ENCODE results near the gene INF2. TPM values are rescaled to one million over a fixed set of nuclear protein-coding genes. Genes with fewer than 3 reads are reported as not detected.

INF2 gene
- total RNA-seq, 2 donors from 2014 or later: 162 to 264 TPM

DNA sequence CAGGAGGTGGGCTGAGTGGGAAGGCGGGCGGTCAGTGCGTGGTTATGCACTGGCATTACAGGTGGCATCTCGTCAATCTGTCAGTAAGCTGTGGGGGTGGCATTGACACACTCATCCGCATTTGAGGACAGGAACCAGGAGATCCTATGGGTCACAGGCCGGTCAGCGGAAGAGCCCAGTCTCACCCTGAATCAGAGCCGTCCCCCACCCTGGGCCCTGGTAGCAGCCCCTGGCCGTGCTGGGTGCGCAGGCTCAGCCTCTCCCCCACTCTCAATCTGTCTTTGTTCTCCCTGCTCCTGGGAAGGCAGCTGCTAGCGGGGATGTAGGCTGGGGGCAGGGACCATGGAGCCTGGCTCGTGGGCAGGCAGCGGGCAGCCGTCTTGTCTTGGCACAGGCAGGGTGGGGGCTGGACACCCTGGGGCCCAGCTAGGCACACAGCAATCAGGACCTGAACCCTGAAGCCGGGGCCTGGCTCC lies 5.1 kb downstream of the INF2 start:
- TF ChIP-seq, protein P1, sequence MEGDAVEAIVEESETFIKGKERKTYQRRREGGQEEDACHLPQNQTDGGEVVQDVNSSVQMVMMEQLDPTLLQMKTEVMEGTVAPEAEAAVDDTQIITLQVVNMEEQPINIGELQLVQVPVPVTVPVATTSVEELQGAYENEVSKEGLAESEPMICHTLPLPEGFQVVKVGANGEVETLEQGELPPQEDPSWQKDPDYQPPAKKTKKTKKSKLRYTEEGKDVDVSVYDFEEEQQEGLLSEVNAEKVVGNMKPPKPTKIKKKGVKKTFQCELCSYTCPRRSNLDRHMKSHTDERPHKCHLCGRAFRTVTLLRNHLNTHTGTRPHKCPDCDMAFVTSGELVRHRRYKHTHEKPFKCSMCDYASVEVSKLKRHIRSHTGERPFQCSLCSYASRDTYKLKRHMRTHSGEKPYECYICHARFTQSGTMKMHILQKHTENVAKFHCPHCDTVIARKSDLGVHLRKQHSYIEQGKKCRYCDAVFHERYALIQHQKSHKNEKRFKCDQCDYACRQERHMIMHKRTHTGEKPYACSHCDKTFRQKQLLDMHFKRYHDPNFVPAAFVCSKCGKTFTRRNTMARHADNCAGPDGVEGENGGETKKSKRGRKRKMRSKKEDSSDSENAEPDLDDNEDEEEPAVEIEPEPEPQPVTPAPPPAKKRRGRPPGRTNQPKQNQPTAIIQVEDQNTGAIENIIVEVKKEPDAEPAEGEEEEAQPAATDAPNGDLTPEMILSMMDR (IDR thresholded peaks at IDR 0.05): no peak
- Histone ChIP-seq H3K9ac (ENCODE audit: low read depth in 2 of 2, low read length in 2 of 2) (peak overlapping the region; percentile 26 to 30), H3K4me1 (peaks cover 15% of the 10 kb centered on the region), H3K27me3 (no peaks in the 10 kb centered on the region), H3K27ac (no peak overlapping the region), H3K36me3 (no peaks in the 10 kb centered on the region), H3K4me3 (no peak overlapping the region), H3K9me3 (no peaks in the 10 kb centered on the region)
- no peak for DNase-seq
- intact Hi-C loops (cut with DNase I): no loop called here

DNA sequence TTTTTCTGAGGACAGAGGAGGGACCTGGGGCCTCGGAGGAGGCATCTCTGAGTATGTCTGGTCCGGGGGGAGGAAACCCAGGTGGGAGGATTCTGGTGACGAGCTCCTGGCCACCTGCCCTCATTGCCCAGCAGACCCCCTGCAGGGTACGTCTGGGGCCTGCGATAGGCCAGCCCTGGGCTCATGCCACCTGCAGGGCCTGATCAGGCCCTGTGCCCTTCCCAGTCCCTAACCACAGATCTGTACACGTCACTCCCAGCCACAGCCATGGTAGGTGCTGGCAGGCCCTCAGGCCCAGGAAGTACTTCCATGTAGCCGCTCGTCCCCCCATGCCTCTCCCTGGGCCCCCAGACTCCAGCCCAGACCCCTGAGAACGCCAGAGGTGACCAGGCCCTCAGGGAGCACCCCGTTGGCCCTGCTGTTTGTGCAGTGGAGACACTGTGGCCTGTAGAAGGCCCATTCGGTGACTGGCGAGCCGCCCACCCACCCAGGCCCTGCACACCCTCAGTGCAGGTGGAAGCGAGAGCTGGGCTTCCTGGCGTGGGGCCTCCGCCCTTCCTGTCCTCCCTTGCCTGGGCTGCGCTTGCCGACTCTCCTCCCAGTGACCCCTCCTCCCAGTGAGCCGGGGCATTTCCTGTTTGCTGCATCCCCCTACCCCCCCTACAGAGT lies 5.7 kb downstream of the INF2 start:
- intact Hi-C loops (cut with DNase I): no loop called here
- no peaks in the 10 kb centered on the region for H3K9me3 ChIP-seq
- peaks cover 15% of the 10 kb centered on the region for H3K4me1 ChIP-seq
- H3K4me3 ChIP-seq: no peak overlapping the region
- H3K27me3 ChIP-seq: no peaks in the 10 kb centered on the region
- no peak for DNase-seq
- peak overlapping the region; percentile 19 to 30 for H3K9ac ChIP-seq (ENCODE audit: low read depth in 2 of 2, low read length in 2 of 2)
- TF ChIP-seq, protein P1 (IDR thresholded peaks at IDR 0.05): no peak
- H3K27ac ChIP-seq: no peak overlapping the region
- no peaks in the 10 kb centered on the region for H3K36me3 ChIP-seq

DNA sequence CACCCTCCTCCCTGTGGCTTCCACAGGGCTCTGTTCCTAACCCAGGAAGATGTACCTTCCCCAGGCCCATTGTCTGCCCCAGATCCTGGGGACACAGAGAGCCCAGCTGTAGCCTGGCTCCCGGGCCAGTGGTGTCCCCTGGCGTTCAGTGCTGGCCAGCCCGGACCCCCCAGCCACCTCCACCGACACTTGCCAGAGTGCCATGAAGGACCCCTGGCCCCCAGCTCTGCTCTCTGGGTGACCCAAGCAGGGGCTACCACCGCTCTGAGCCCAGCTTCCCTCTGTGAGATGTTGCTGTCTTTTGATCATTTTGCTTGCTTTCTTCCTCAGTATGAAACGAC lies 6.2 kb downstream of the INF2 start:
- no peak for DNase-seq
- H3K27me3 ChIP-seq: no peaks in the 10 kb centered on the region
- intact Hi-C loops (cut with DNase I): no loop called here
- peaks cover 13% of the 10 kb centered on the region for H3K4me1 ChIP-seq
- TF ChIP-seq, protein P1 (IDR thresholded peaks at IDR 0.05): no peak
- no peaks in the 10 kb centered on the region for H3K9me3 ChIP-seq
- no peaks in the 10 kb centered on the region for H3K36me3 ChIP-seq
- no peak overlapping the region for H3K4me3 ChIP-seq
- no peak overlapping the region for H3K27ac ChIP-seq
- peak overlapping the region in 1 of 2 donors; percentile 12 for H3K9ac ChIP-seq (ENCODE audit: low read depth in 2 of 2, low read length in 2 of 2)

DNA sequence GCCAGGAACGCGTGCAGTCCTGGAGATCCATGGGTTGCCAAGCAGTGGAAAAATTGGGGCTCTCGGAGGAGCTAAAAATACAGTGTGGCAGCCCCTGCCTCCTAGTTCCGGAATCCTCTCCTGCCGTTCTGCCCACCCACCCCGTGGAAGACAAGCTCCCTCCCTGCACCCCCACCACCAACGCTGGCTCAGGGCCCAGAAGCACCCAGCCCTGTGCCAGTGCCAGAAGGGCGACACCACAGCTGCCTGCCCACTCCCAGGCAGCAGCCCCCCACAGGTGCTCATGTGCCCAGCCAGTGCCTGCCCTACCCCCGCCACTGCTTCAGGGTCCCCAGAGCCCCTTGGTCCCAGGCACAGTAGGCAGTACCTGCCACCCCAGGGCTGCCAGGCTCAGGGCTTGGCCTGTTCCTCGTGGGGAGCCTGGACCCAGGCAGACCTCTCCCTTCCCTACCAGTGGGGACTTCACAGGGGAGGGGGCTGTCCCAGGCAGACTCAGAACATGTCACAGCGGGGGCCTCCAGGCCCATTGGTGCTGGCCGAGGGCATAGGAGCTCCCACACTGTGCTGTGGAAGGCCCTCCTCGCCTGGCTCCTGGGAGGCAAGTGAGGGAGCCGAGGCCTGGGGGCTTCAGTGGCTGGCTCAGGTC lies 7.4 kb downstream of the INF2 start:
- Histone ChIP-seq H3K4me1 (peaks cover 1% of the 10 kb centered on the region), H3K9me3 (no peaks in the 10 kb centered on the region), H3K9ac (ENCODE audit: low read depth in 2 of 2, low read length in 2 of 2) (no peak overlapping the region), H3K27me3 (no peaks in the 10 kb centered on the region), H3K27ac (no peak overlapping the region), H3K36me3 (peaks cover 9% of the 10 kb centered on the region), H3K4me3 (no peak overlapping the region)
- TF ChIP-seq, protein P1 (IDR thresholded peaks at IDR 0.05): no peak
- intact Hi-C loops (cut with DNase I): no loop called here
- DNase-seq: no peak

DNA sequence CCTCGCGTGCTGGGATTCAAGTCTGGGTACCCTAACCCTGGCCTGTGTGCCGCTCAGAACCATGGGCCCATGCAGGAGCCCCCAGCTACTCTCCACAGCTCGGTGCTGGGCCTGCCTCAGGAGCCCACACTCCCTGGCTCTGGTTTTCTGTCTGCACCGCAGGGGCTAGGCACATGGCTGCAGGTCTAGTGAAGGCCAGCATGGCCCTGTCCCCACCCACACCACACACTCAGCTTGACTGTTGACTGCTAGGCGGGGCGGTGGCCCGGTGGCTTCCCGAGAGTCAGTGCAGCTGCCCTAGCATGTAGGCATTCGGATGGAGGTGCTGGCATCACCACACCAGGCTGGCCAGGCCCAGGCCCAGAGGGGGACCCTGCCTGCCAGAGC lies 7.9 kb downstream of the INF2 start:
- H3K27ac ChIP-seq: no peak overlapping the region
- H3K9ac ChIP-seq (ENCODE audit: low read depth in 2 of 2, low read length in 2 of 2): no peak overlapping the region
- no peaks in the 10 kb centered on the region for H3K4me1 ChIP-seq
- H3K36me3 ChIP-seq: peaks cover 9% of the 10 kb centered on the region
- no peak overlapping the region for H3K4me3 ChIP-seq
- H3K9me3 ChIP-seq: no peaks in the 10 kb centered on the region
- no peaks in the 10 kb centered on the region for H3K27me3 ChIP-seq
- TF ChIP-seq, protein P1 (IDR thresholded peaks at IDR 0.05): no peak
- intact Hi-C loops (cut with DNase I): no loop called here
- DNase-seq: no peak
